ENCODE data around the gene EPHA3. TPM values are rescaled to one million over a fixed set of nuclear protein-coding genes. Genes with fewer than 3 reads are reported as not detected.

Gene EPHA3
- total and polyA plus RNA-seq, 4 donors: 0.44 to 2.7 (median 1.2) TPM

- no peak overlapping the region for H3K27ac ChIP-seq (ENCODE audit: low read depth in 1 of 2, low read length in 2 of 2)
- H3K4me1 ChIP-seq (ENCODE audit: control insufficient read depth in 4 of 4, insufficient read depth in 4 of 4, low read length in 3 of 4): no peaks in the 10 kb centered on the region
- H3K27me3 ChIP-seq (ENCODE audit: control insufficient read depth in 4 of 4, insufficient read depth in 4 of 4, low read length in 3 of 4): no peaks in the 10 kb centered on the region
- no peak for TF ChIP-seq NR2F2 (IDR thresholded peaks at IDR 0.05)
- TF ChIP-seq, protein P1, sequence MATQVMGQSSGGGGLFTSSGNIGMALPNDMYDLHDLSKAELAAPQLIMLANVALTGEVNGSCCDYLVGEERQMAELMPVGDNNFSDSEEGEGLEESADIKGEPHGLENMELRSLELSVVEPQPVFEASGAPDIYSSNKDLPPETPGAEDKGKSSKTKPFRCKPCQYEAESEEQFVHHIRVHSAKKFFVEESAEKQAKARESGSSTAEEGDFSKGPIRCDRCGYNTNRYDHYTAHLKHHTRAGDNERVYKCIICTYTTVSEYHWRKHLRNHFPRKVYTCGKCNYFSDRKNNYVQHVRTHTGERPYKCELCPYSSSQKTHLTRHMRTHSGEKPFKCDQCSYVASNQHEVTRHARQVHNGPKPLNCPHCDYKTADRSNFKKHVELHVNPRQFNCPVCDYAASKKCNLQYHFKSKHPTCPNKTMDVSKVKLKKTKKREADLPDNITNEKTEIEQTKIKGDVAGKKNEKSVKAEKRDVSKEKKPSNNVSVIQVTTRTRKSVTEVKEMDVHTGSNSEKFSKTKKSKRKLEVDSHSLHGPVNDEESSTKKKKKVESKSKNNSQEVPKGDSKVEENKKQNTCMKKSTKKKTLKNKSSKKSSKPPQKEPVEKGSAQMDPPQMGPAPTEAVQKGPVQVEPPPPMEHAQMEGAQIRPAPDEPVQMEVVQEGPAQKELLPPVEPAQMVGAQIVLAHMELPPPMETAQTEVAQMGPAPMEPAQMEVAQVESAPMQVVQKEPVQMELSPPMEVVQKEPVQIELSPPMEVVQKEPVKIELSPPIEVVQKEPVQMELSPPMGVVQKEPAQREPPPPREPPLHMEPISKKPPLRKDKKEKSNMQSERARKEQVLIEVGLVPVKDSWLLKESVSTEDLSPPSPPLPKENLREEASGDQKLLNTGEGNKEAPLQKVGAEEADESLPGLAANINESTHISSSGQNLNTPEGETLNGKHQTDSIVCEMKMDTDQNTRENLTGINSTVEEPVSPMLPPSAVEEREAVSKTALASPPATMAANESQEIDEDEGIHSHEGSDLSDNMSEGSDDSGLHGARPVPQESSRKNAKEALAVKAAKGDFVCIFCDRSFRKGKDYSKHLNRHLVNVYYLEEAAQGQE (IDR thresholded peaks at IDR 0.05): no peak
- no peak for TF ChIP-seq ATF3 (IDR thresholded peaks at IDR 0.05)
- no peak for TF ChIP-seq RXRA (IDR thresholded peaks at IDR 0.05)
- TF ChIP-seq YY1 (IDR thresholded peaks at IDR 0.05): no peak
- TF ChIP-seq HNF4G (IDR thresholded peaks at IDR 0.05): no peak
- TF ChIP-seq, protein P2, sequence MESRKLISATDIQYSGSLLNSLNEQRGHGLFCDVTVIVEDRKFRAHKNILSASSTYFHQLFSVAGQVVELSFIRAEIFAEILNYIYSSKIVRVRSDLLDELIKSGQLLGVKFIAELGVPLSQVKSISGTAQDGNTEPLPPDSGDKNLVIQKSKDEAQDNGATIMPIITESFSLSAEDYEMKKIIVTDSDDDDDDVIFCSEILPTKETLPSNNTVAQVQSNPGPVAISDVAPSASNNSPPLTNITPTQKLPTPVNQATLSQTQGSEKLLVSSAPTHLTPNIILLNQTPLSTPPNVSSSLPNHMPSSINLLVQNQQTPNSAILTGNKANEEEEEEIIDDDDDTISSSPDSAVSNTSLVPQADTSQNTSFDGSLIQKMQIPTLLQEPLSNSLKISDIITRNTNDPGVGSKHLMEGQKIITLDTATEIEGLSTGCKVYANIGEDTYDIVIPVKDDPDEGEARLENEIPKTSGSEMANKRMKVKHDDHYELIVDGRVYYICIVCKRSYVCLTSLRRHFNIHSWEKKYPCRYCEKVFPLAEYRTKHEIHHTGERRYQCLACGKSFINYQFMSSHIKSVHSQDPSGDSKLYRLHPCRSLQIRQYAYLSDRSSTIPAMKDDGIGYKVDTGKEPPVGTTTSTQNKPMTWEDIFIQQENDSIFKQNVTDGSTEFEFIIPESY (IDR thresholded peaks at IDR 0.05): no peak
- no peak for TF ChIP-seq FOXA2 (IDR thresholded peaks at IDR 0.05)
- no peak for TF ChIP-seq FOXA1 (IDR thresholded peaks at IDR 0.05)
- no peak for TF ChIP-seq MAX (IDR thresholded peaks at IDR 0.05)
- no peak for TF ChIP-seq CTCF (IDR thresholded peaks at IDR 0.05; ENCODE audit: low read depth, low read length, missing input control)
- TF ChIP-seq JUND (IDR thresholded peaks at IDR 0.05): no peak
- no peak for TF ChIP-seq EGR1 (IDR thresholded peaks at IDR 0.05; ENCODE audit: low read depth in 2 of 2)
- no peak overlapping the region for H3K9ac ChIP-seq (ENCODE audit: low read depth in 1 of 2, low read length in 2 of 2)
- WGBS: 73% methylated on average over 4 of the region's 4 CpGs
- no peak overlapping the region for H3K4me3 ChIP-seq (ENCODE audit: low read depth in 1 of 3, low read length in 3 of 3)
- H3K9me3 ChIP-seq (ENCODE audit: control insufficient read depth in 4 of 4, low read length in 3 of 4): no peaks in the 10 kb centered on the region
- DNase-seq (ENCODE audit: low spot score): no peak
- H3K36me3 ChIP-seq (ENCODE audit: control insufficient read depth in 4 of 4, insufficient read depth in 3 of 4, low read depth in 1 of 4, low read length in 3 of 4): no peaks in the 10 kb centered on the region
These were observed 204.7 kb downstream of the EPHA3 start for GRCh38 chr3:89312141-89312540.

DNA sequence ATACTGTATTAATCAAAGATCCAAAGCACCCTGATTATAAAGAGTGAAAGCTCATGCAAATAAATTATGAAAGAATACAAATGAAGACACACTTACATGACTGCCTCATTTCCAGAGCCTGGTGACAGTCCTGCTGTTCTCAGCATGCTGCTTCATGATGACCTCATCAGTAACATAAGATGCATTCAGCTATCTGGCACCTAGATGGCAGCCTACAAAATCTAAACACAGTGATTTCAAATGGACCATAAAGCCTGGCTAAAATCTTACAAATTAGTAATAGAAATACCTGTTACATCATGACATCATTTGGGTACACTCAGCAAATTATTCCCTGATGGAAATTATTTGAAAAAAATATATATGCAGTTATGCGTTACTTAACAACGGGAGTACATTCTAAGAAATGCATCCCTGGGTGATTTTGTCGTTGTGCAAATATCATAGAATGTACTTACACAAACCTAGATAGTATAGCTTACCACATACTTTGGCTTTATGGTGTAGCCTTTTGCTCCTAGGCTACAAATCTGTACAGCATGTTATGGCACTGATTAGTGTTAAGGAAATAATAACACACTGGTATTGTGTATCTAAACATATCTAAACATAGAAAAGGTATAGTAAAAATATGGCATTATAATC, 207.2 kb downstream of the EPHA3 start:
- H3K9ac ChIP-seq (ENCODE audit: low read depth in 1 of 2, low read length in 2 of 2): no peak overlapping the region
- H3K9me3 ChIP-seq (ENCODE audit: control insufficient read depth in 4 of 4, low read length in 3 of 4): no peaks in the 10 kb centered on the region
- H3K4me3 ChIP-seq (ENCODE audit: low read depth in 1 of 3, low read length in 3 of 3): no peak overlapping the region
- H3K36me3 ChIP-seq (ENCODE audit: control insufficient read depth in 4 of 4, insufficient read depth in 3 of 4, low read depth in 1 of 4, low read length in 3 of 4): no peaks in the 10 kb centered on the region
- H3K4me1 ChIP-seq (ENCODE audit: control insufficient read depth in 4 of 4, insufficient read depth in 4 of 4, low read length in 3 of 4): no peaks in the 10 kb centered on the region
- no peaks in the 10 kb centered on the region for H3K27me3 ChIP-seq (ENCODE audit: control insufficient read depth in 4 of 4, insufficient read depth in 4 of 4, low read length in 3 of 4)
- 55% methylated on average over 3 of the region's 3 CpGs for WGBS
- TF ChIP-seq RAD21 (IDR thresholded peaks at IDR 0.05) (no peak), CTCF (IDR thresholded peaks at IDR 0.05; ENCODE audit: low read depth, low read length, missing input control) (no peak), FOXA1 (IDR thresholded peaks at IDR 0.05) (no peak), SP1 (IDR thresholded peaks at IDR 0.05) (no peak), HNF4G (IDR thresholded peaks at IDR 0.05) (no peak), NR2F2 (IDR thresholded peaks at IDR 0.05) (no peak)
- TF ChIP-seq, protein P2 (IDR thresholded peaks at IDR 0.05): no peak
- TF ChIP-seq, protein P1 (IDR thresholded peaks at IDR 0.05): no peak
- DNase-seq (ENCODE audit: low spot score): no peak
- H3K27ac ChIP-seq (ENCODE audit: low read depth in 1 of 2, low read length in 2 of 2): no peak overlapping the region

Data from liver (tissue), 9 donors.